Measurements from ENCODE around the gene SDHB.

Gene SDHB

GRCh38 chr1:16999863-17000262, 54.0 kb downstream of the SDHB start:
- TF ChIP-seq FOXP2 (optimal IDR thresholded peaks at IDR 0.05; ENCODE audit: control extremely low read depth, extremely low read length, insufficient read depth) = no peak
- TF ChIP-seq POLR2AphosphoS5 (IDR thresholded peaks at IDR 0.05; ENCODE audit: borderline replicate concordance, low read depth, low read length) = no peak
- TF ChIP-seq EZH2 (IDR thresholded peaks at IDR 0.05) = no peak
- no peak for DNase-seq (ENCODE audit: low read depth, low spot score)
- Histone ChIP-seq H3K9ac (ENCODE audit: insufficient read length) (no peak overlapping the region), H3K9me3 (ENCODE audit: low read depth, low read length) (no peaks in the 10 kb centered on the region), H3K4me3 (no peak overlapping the region), H3K36me3 (ENCODE audit: insufficient read depth, low read length) (peaks cover 10% of the 10 kb centered on the region; the same call in 1 of the 2 replicates), H3K27ac (no peak overlapping the region)

GRCh38 chr1:16998589-16998988, 55.2 kb downstream of the SDHB start:
- Histone ChIP-seq H3K4me3 (no peak overlapping the region), H3K9me3 (ENCODE audit: low read depth, low read length) (no peaks in the 10 kb centered on the region), H3K27ac (no peak overlapping the region), H3K9ac (ENCODE audit: insufficient read length) (no peak overlapping the region), H3K36me3 (ENCODE audit: insufficient read depth, low read length) (peaks cover 10% of the 10 kb centered on the region; the same call in 1 of the 2 replicates)
- TF ChIP-seq POLR2AphosphoS5 (IDR thresholded peaks at IDR 0.05; ENCODE audit: borderline replicate concordance, low read depth, low read length) = no peak
- no peak for TF ChIP-seq EZH2 (IDR thresholded peaks at IDR 0.05)
- no peak for DNase-seq (ENCODE audit: low read depth, low spot score)

- TF ChIP-seq FOXP2 (optimal IDR thresholded peaks at IDR 0.05; ENCODE audit: control extremely low read depth, extremely low read length, insufficient read depth) (no peak), POLR2AphosphoS5 (IDR thresholded peaks at IDR 0.05; ENCODE audit: borderline replicate concordance, low read depth, low read length) (no peak), EZH2 (IDR thresholded peaks at IDR 0.05) (no peak)
- Histone ChIP-seq H3K27ac (no peak overlapping the region), H3K9me3 (ENCODE audit: low read depth, low read length) (no peaks in the 10 kb centered on the region), H3K9ac (ENCODE audit: insufficient read length) (no peak overlapping the region), H3K36me3 (ENCODE audit: insufficient read depth, low read length) (peaks cover 2% of the 10 kb centered on the region; the same call in 1 of the 2 replicates), H3K4me3 (no peak overlapping the region)
- no peak for DNase-seq (ENCODE audit: low read depth, low spot score)
Measured at GRCh38 chr1:16996845-16997244, 57.0 kb downstream of the SDHB start.

GRCh38 chr1:16993521-16994038, 60.3 kb downstream of the SDHB start:
- DNase-seq (ENCODE audit: low read depth, low spot score) = no peak
- no peaks in the 10 kb centered on the region for H3K36me3 ChIP-seq (ENCODE audit: insufficient read depth, low read length)
- no peak overlapping the region for H3K9ac ChIP-seq (ENCODE audit: insufficient read length)
- TF ChIP-seq FOXP2 (optimal IDR thresholded peaks at IDR 0.05; ENCODE audit: control extremely low read depth, extremely low read length, insufficient read depth) = no peak
- TF ChIP-seq POLR2AphosphoS5 (IDR thresholded peaks at IDR 0.05; ENCODE audit: borderline replicate concordance, low read depth, low read length) = no peak
- no peak for TF ChIP-seq EZH2 (IDR thresholded peaks at IDR 0.05)
- H3K4me3 ChIP-seq = no peak overlapping the region
- no peak overlapping the region for H3K27ac ChIP-seq
- no peaks in the 10 kb centered on the region for H3K9me3 ChIP-seq (ENCODE audit: low read depth, low read length)

- Histone ChIP-seq H3K9me3 (ENCODE audit: low read depth, low read length) (no peaks in the 10 kb centered on the region), H3K4me3 (no peak overlapping the region), H3K9ac (ENCODE audit: insufficient read length) (no peak overlapping the region), H3K36me3 (ENCODE audit: insufficient read depth, low read length) (no peaks in the 10 kb centered on the region), H3K27ac (no peak overlapping the region)
- DNase-seq (ENCODE audit: low read depth, low spot score) = no peak
- no peak for TF ChIP-seq EZH2 (IDR thresholded peaks at IDR 0.05)
- TF ChIP-seq POLR2AphosphoS5 (IDR thresholded peaks at IDR 0.05; ENCODE audit: borderline replicate concordance, low read depth, low read length) = no peak
Measured at GRCh38 chr1:16992675-16993074, 61.2 kb downstream of the SDHB start.

- H3K9me3 ChIP-seq (ENCODE audit: low read depth, low read length) = no peaks in the 10 kb centered on the region
- H3K4me3 ChIP-seq = no peak overlapping the region
- no peak for TF ChIP-seq FOXP2 (optimal IDR thresholded peaks at IDR 0.05; ENCODE audit: control extremely low read depth, extremely low read length, insufficient read depth)
- no peak for TF ChIP-seq EZH2 (IDR thresholded peaks at IDR 0.05)
- no peak for TF ChIP-seq POLR2AphosphoS5 (IDR thresholded peaks at IDR 0.05; ENCODE audit: borderline replicate concordance, low read depth, low read length)
- H3K36me3 ChIP-seq (ENCODE audit: insufficient read depth, low read length) = no peaks in the 10 kb centered on the region
- H3K27ac ChIP-seq = no peak overlapping the region
- no peak overlapping the region for H3K9ac ChIP-seq (ENCODE audit: insufficient read length)
- DNase-seq (ENCODE audit: low read depth, low spot score) = no peak
Measured at GRCh38 chr1:16992102-16992501, 61.7 kb downstream of the SDHB start.

- DNase-seq (ENCODE audit: low read depth, low spot score) = no peak
- no peaks in the 10 kb centered on the region for H3K36me3 ChIP-seq (ENCODE audit: insufficient read depth, low read length)
- H3K27ac ChIP-seq = no peak overlapping the region
- TF ChIP-seq EZH2 (IDR thresholded peaks at IDR 0.05) (no peak), FOXP2 (optimal IDR thresholded peaks at IDR 0.05; ENCODE audit: control extremely low read depth, extremely low read length, insufficient read depth) (no peak), POLR2AphosphoS5 (IDR thresholded peaks at IDR 0.05; ENCODE audit: borderline replicate concordance, low read depth, low read length) (no peak)
- no peak overlapping the region for H3K9ac ChIP-seq (ENCODE audit: insufficient read length)
- H3K4me3 ChIP-seq = no peak overlapping the region
- no peaks in the 10 kb centered on the region for H3K9me3 ChIP-seq (ENCODE audit: low read depth, low read length)
Measured at GRCh38 chr1:16991571-16991970, 62.3 kb downstream of the SDHB start.

GRCh38 chr1:16989676-16990391, 64.0 kb downstream of the SDHB start:
- H3K27ac ChIP-seq = no peak overlapping the region
- H3K9me3 ChIP-seq (ENCODE audit: low read depth, low read length) = no peaks in the 10 kb centered on the region
- TF ChIP-seq POLR2AphosphoS5 (IDR thresholded peaks at IDR 0.05; ENCODE audit: borderline replicate concordance, low read depth, low read length) (no peak), FOXP2 (optimal IDR thresholded peaks at IDR 0.05; ENCODE audit: control extremely low read depth, extremely low read length, insufficient read depth) (no peak), EZH2 (IDR thresholded peaks at IDR 0.05) (no peak)
- no peak overlapping the region for H3K9ac ChIP-seq (ENCODE audit: insufficient read length)
- no peak overlapping the region for H3K4me3 ChIP-seq
- H3K36me3 ChIP-seq (ENCODE audit: insufficient read depth, low read length) = no peaks in the 10 kb centered on the region
- DNase-seq (ENCODE audit: low read depth, low spot score) = no peak

- Histone ChIP-seq H3K9me3 (ENCODE audit: low read depth, low read length) (no peaks in the 10 kb centered on the region), H3K4me3 (no peak overlapping the region), H3K36me3 (ENCODE audit: insufficient read depth, low read length) (no peaks in the 10 kb centered on the region), H3K9ac (ENCODE audit: insufficient read length) (no peak overlapping the region), H3K27ac (no peak overlapping the region)
- TF ChIP-seq FOXP2 (optimal IDR thresholded peaks at IDR 0.05; ENCODE audit: control extremely low read depth, extremely low read length, insufficient read depth) (no peak), POLR2AphosphoS5 (IDR thresholded peaks at IDR 0.05; ENCODE audit: borderline replicate concordance, low read depth, low read length) (no peak), EZH2 (IDR thresholded peaks at IDR 0.05) (no peak)
- no peak for DNase-seq (ENCODE audit: low read depth, low spot score)
Measured at GRCh38 chr1:16988210-16988609, 65.6 kb downstream of the SDHB start.

All from SK-N-MC (cell line).